ENCODE measurements around the gene NFATC2. TPM values are rescaled to one million over a fixed set of nuclear protein-coding genes. Genes with fewer than 3 reads are reported as not detected.

Gene NFATC2
- total RNA-seq, 3 donors from 2014 or later = 5.9 to 11.9 (median 10.2) TPM

DNA sequence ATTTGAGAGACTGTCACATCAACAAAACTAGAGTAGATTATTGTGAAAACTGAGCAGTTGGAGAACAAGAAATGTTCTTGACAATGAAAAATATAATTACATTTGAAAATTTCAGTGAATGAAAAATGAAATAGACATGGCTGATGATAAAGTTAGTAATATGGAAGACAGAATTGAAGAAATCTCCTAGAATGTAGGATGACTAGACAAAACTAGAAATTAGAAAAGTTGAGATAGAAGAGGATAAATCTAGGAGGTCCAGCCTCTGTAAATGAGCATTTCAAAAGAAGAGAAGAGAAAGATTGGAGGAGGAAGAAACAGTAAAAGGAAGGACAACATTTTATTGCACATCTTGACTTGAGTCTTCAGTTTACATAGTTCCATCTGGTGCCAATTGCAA is 178.7 kb downstream of the NFATC2 start:
- Histone ChIP-seq H3K27ac (no peak overlapping the region), H3K36me3 (no peaks in the 10 kb centered on the region), H3K4me3 (no peak overlapping the region), H3K4me1 (no peaks in the 10 kb centered on the region), H3K9me3 (peaks cover 0 to 13% of the 10 kb centered on the region in 2 donors), H3K27me3 (no peaks in the 10 kb centered on the region)
- DNase-seq (ENCODE audit: low spot score in 2 of 2) = no peak
- TF ChIP-seq POLR2AphosphoS5 (IDR thresholded peaks at IDR 0.05) (no peak), POLR2A (IDR thresholded peaks at IDR 0.05) (no peak)
- TF ChIP-seq, protein P1, sequence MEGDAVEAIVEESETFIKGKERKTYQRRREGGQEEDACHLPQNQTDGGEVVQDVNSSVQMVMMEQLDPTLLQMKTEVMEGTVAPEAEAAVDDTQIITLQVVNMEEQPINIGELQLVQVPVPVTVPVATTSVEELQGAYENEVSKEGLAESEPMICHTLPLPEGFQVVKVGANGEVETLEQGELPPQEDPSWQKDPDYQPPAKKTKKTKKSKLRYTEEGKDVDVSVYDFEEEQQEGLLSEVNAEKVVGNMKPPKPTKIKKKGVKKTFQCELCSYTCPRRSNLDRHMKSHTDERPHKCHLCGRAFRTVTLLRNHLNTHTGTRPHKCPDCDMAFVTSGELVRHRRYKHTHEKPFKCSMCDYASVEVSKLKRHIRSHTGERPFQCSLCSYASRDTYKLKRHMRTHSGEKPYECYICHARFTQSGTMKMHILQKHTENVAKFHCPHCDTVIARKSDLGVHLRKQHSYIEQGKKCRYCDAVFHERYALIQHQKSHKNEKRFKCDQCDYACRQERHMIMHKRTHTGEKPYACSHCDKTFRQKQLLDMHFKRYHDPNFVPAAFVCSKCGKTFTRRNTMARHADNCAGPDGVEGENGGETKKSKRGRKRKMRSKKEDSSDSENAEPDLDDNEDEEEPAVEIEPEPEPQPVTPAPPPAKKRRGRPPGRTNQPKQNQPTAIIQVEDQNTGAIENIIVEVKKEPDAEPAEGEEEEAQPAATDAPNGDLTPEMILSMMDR (IDR thresholded peaks at IDR 0.05) = no peak
- intact Hi-C loops (cut with DNase I; ENCODE audit: low total_unique reads) = no loop called here

DNA sequence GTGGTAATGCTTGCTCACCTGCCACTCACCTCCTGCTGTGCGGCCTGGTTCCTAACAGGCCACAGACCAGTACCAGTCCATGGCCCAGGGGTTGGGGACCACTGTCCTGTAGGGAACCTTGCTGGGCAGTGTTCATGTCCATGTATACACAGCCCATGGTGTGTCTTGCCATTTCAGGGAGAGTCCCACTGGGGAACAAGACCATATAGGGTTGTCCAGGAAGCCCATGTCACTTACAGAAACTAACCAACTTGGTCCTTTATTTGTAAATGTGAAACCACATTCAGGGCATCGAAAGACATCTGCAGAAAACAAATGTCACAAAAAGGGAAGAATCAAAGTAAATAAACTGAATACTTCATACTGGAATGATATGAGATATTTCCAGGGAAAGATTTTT is 179.1 kb downstream of the NFATC2 start:
- Histone ChIP-seq H3K4me3 (no peak overlapping the region), H3K4me1 (no peaks in the 10 kb centered on the region), H3K27me3 (no peaks in the 10 kb centered on the region), H3K9me3 (peaks cover 0 to 13% of the 10 kb centered on the region in 2 donors), H3K27ac (no peak overlapping the region), H3K36me3 (no peaks in the 10 kb centered on the region)
- intact Hi-C loops (cut with DNase I; ENCODE audit: low total_unique reads) = no loop called here
- TF ChIP-seq, protein P1 (IDR thresholded peaks at IDR 0.05) = no peak
- TF ChIP-seq POLR2A (IDR thresholded peaks at IDR 0.05) = no peak
- no peak for TF ChIP-seq POLR2AphosphoS5 (IDR thresholded peaks at IDR 0.05)
- no peak for DNase-seq (ENCODE audit: low spot score in 2 of 2)

DNA sequence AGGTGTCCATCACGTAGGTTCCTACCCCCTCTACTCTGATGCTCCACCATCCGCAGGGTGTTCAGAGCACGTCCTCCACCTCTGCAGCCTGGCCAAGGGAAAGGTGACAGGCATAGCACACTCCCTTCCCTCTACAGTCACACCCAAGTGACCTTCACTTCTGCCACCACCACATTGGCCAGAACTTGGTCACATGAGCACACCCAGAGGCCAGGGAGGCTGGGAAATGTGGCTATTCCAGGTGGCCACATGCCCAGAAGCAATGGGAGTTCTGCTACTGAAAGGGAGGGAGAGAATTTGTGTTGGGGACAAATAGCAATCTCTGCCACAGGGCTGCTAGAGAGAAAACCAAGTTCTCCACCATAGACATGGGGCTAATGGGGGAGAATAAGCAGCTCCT is 180.3 kb downstream of the NFATC2 start:
- no peak overlapping the region for H3K4me3 ChIP-seq
- no peaks in the 10 kb centered on the region for H3K36me3 ChIP-seq
- no peak overlapping the region for H3K27ac ChIP-seq
- no peak for TF ChIP-seq POLR2A (IDR thresholded peaks at IDR 0.05)
- TF ChIP-seq POLR2AphosphoS5 (IDR thresholded peaks at IDR 0.05) = no peak
- TF ChIP-seq, protein P1 (IDR thresholded peaks at IDR 0.05) = no peak
- intact Hi-C loops (cut with DNase I; ENCODE audit: low total_unique reads) = no loop called here
- peaks cover 0 to 13% of the 10 kb centered on the region in 2 donors for H3K9me3 ChIP-seq
- H3K27me3 ChIP-seq = no peaks in the 10 kb centered on the region
- no peaks in the 10 kb centered on the region for H3K4me1 ChIP-seq
- DNase-seq (ENCODE audit: low spot score in 2 of 2) = no peak

DNA sequence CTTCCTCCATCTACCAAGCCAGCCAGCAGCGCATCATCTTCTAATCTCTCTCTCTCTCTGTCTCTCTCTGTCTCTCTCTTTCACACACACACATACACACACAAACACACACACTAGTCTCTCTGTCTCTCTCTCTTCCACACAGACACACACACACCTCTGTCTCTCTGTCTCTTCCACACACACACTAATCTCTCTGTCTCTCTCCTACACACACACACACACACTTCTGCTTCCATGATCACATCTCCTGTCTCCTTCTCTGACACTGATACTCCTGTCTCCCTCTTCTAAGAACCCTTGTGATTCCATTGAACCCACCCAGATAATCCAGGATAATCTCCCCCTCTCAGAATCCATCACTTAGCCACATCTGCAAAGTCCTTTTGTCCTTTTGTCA is 181.3 kb downstream of the NFATC2 start:
- H3K9me3 ChIP-seq = peaks cover 0 to 13% of the 10 kb centered on the region in 2 donors
- TF ChIP-seq, protein P1 (IDR thresholded peaks at IDR 0.05) = no peak
- no peak for TF ChIP-seq POLR2AphosphoS5 (IDR thresholded peaks at IDR 0.05)
- no peak for TF ChIP-seq POLR2A (IDR thresholded peaks at IDR 0.05)
- H3K27me3 ChIP-seq = no peaks in the 10 kb centered on the region
- no peaks in the 10 kb centered on the region for H3K36me3 ChIP-seq
- intact Hi-C loops (cut with DNase I; ENCODE audit: low total_unique reads) = no loop called here
- no peaks in the 10 kb centered on the region for H3K4me1 ChIP-seq
- H3K27ac ChIP-seq = no peak overlapping the region
- no peak for DNase-seq (ENCODE audit: low spot score in 2 of 2)
- H3K4me3 ChIP-seq = no peak overlapping the region

DNA sequence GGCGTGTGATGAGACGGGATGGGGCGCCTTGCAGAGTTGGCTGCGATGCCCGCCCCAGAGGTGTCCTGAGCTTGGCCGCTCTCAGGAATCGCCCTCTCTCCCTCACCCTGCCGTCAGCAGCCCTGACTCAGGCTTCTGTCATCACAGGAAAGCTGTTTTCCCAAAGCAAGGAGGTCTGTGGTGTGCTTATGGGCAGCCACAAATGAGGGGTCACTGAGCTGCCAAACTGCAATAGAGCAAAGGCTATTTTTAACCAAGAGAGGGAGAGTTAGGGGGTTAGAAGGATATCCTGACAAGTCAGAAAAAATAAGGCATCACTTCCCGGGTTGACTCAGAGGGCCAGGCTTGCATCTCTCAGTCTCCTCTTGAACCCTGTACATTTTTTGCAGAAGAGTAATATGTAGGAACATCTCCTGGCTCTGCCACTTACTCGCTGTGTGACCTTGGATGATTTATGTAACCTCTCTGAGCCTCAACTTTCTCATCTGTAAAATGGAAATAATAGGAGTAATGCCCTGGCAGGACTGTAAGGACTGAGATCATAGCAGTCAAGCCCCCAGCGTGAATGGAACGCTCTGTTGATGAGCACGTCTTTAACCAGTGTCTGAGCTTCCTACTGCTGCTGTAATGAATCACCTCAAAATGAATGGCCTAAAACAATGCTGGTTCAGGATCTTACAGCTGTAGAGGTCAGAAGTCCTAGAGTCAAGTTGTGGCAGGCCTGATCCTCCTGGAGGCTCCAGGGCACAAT is 181.9 kb downstream of the NFATC2 start:
- H3K27me3 ChIP-seq = no peaks in the 10 kb centered on the region
- H3K36me3 ChIP-seq = no peaks in the 10 kb centered on the region
- TF ChIP-seq, protein P1 (IDR thresholded peaks at IDR 0.05) = no peak
- H3K27ac ChIP-seq = no peak overlapping the region
- peaks cover 0 to 13% of the 10 kb centered on the region in 2 donors for H3K9me3 ChIP-seq
- no peaks in the 10 kb centered on the region for H3K4me1 ChIP-seq
- no peak overlapping the region for H3K4me3 ChIP-seq
- intact Hi-C loops (cut with DNase I; ENCODE audit: low total_unique reads) = no loop called here
- no peak for DNase-seq (ENCODE audit: low spot score in 2 of 2)

Measured in breast epithelium (tissue), 4 donors.